HFF-Myc (cell line): ENCODE data around the gene SORCS2.

Experiments used
- DNase-seq: peaks from one replicate; pipeline ENCODE4 v3.0.0-alpha.2; 2011; ENCODE audit warnings: low read depth; ENCODE audit errors: extremely low read depth
- H3K4me3 ChIP-seq: replicated peaks from 2 replicates; pipeline ENCODE4 v1.5.1; 2011; ENCODE audit warnings: low read depth, mild to moderate bottlenecking, control low read depth, low read length
- TF ChIP-seq, protein P1 (sequence below): IDR thresholded peaks from 2 replicates; pipeline ENCODE4 v1.5.1; 2012; ENCODE audit warnings: mild to moderate bottlenecking, low read depth, low read length, control low read depth; ENCODE audit errors: missing control alignments

Gene SORCS2

DNA sequence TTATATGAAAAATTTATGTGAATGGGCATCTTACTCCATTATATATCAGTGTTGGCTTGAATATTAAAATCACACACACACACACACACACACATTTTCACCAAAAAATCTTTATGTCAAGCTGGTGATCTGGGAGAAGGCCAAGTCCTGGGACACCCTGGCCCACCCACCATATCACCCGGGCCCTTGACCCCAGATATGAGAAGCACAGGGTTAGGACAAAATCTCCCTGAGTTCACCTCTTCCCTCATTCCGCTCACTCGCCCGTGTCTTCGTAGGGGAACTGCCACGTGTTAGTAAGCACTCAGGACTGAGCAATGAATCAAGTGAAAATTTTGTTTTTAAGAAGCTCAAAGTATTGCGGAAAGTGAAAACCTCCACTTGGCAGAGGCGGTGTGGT, 346.2 kb downstream of the SORCS2 start:
- DNase-seq = no peak
- H3K4me3 ChIP-seq = no peak overlapping the region
- TF ChIP-seq, protein P1, sequence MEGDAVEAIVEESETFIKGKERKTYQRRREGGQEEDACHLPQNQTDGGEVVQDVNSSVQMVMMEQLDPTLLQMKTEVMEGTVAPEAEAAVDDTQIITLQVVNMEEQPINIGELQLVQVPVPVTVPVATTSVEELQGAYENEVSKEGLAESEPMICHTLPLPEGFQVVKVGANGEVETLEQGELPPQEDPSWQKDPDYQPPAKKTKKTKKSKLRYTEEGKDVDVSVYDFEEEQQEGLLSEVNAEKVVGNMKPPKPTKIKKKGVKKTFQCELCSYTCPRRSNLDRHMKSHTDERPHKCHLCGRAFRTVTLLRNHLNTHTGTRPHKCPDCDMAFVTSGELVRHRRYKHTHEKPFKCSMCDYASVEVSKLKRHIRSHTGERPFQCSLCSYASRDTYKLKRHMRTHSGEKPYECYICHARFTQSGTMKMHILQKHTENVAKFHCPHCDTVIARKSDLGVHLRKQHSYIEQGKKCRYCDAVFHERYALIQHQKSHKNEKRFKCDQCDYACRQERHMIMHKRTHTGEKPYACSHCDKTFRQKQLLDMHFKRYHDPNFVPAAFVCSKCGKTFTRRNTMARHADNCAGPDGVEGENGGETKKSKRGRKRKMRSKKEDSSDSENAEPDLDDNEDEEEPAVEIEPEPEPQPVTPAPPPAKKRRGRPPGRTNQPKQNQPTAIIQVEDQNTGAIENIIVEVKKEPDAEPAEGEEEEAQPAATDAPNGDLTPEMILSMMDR = no peak

DNA sequence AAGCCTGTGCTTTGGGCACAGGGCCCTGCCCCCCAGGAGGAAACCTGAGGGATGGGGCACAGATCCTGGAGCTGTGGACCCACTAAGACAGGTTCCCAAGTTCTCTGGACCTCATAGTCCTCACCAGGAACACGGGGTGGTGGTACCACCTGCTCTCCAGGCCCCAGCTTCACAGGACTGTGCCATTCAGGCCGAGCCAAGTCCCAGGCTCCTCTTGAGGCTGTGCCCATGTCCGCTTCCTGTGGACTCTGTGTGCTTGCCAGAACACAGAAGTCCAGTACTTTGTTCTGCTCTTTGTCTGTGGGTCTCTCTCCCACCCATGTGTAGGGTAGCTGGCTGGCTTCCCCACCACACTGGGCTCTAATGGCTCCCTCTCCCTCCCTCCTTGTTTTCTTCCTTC, 346.8 kb downstream of the SORCS2 start:
- H3K4me3 ChIP-seq = no peak overlapping the region
- TF ChIP-seq, protein P1 = no peak
- no peak for DNase-seq

DNA sequence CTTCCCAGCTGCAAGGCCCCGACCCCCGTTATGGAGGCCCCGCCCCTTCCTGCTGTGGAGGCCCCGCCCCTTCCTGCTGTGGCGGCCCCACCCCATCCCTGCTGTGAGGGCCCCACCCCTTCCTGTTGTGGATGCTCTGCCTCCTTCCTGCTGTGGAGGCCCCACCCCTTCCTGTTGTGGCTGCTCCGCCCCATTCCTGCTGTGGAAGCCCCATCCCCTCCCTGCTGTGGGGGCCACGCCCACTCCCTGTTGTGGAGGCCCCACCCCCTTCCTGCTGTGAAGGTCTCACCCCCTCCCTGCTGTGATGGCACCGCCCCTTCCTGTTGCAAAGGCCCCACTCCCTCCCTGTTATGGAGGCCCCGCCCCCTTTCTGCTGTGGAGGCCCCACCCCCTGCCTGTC, 347.3 kb downstream of the SORCS2 start:
- TF ChIP-seq, protein P1 = no peak
- H3K4me3 ChIP-seq = no peak overlapping the region
- DNase-seq = no peak

DNA sequence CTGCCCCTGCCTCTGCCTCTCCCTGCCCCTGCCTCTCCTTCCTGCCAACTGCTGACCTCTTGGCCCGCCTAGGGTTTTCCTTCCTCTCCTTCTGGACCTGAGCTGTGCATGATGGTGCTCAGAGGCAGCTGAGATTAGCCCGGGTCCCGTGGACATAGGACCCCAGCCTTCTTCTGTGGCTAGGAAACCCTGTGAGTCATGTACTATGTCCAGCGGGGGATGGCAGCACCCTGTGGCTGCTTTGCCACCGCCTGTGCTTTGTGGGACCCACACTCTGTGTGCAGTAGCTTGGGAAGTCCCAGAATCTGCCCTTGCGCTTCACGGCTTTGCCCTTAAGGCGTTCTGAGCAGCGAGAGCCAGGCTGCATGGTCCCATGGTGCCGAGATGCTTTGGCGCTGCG, 347.9 kb downstream of the SORCS2 start:
- DNase-seq = no peak
- H3K4me3 ChIP-seq = no peak overlapping the region
- TF ChIP-seq, protein P1 = no peak

DNA sequence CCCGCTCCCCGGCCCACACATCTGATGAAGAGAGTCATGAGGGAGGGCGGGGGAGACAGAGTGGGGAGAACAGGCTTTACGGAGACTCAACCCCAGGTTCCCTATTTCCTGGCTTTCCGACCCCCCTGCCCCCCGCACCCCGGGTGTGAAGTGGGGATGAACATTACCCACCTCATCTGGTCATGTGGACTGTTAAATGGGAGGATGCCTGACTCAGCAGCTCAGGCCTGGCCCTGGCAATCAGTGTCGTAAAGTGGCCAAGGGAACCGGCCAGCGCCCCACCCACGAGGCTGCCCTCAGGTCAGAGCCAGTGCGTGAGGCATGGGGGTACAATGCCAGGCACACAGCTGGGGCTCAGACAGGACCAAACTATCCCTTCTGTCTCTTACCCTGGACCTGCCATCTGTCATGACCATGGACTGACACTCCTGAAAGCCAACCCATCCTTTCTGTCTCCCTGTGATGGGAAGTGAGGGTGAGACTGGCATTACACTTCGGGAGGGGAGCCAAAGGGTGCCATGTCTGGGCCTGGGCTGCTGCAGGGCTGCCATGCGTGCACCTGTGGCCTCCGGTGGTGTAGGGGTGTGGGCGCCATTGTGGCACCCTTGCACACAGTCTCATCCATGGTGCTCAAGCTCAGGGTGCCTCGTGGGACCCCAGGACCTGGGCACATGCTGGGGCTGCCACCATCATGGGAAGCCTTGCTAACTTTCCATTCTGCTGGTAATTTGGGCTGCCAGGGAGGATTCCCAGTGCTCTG, 348.5 kb downstream of the SORCS2 start:
- no peak for DNase-seq
- H3K4me3 ChIP-seq = no peak overlapping the region
- TF ChIP-seq, protein P1 = no peak

DNA sequence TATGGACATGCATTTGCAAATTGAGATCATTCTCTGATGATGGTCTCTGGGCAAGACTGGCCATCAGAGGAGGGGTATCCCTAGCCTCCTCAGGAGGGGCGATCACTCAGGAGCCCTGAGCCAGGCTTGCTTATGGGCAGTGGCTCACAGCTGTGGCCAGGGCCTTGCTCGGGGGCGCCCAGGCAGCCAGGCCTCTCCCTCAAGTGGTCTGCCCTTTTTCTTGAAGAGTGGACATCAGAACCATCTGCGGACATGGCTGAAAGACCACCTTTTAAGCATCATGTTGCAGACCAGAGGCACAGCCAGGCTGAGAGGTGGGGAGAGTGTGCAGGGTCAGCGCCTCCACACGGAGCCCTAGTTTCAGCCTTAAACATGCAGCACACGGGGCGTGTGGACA, 349.1 kb downstream of the SORCS2 start:
- TF ChIP-seq, protein P1 = no peak
- no peak overlapping the region for H3K4me3 ChIP-seq
- no peak for DNase-seq

DNA sequence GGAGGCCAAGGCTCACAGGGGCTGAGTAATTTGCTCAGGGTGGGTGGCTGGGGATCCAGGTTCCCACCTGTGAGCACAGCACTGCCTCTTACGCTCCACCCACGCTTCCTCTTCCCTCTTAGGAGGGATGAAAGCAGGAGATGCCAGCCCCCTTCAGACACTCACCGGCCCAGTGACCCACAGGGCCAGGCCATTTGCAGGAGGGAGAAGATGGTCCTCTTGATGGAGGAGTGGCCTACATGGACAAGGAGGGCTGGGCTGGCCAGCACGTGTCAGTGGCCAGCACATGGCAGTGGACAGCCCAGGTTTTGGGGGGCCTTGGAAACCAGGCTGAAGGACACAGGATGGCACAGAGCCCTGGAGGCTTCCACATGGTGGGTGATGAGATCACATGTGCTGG, 350.4 kb downstream of the SORCS2 start:
- no peak for DNase-seq
- TF ChIP-seq, protein P1 = no peak

More for the DNA sequence above, 350.4 kb downstream of the SORCS2 start:
- H3K4me3 ChIP-seq = no peak overlapping the region
